Activated T-helper 17 cell treated with anti-CD3 and anti-CD28 coated beads, Interleukin-2, amount 50 U/mL, for 72 hours (primary cell): ENCODE data around the gene KIAA0319L. TPM values are rescaled to one million over a fixed set of nuclear protein-coding genes. Genes with fewer than 3 reads are reported as not detected.

Experiments used
- ATAC-seq: fragments of 150-1000 bp; cut with Tn5 transposase; replicated peaks from 2 replicates; pipeline ENCODE4 v1.10.0; 2021; ENCODE audit warnings: mild to moderate bottlenecking, moderate library complexity
- H3K27ac Mint-ChIP-seq: one replicate; pipeline ENCODE4 v1.8.0; 2022; ENCODE audit warnings: mixed read lengths
- H3K27me3 Mint-ChIP-seq: one replicate; pipeline ENCODE4 v1.8.0; 2022; ENCODE audit warnings: mixed read lengths
- H3K36me3 Mint-ChIP-seq: one replicate; pipeline ENCODE4 v1.8.0; 2022; ENCODE audit warnings: low read depth, mild to moderate bottlenecking, mixed read lengths
- H3K4me1 Mint-ChIP-seq: one replicate; pipeline ENCODE4 v1.8.0; 2022; ENCODE audit warnings: mixed read lengths
- H3K4me3 Mint-ChIP-seq: one replicate; pipeline ENCODE4 v1.8.0; 2022; ENCODE audit warnings: mild to moderate bottlenecking, mixed read lengths
- H3K9me3 Mint-ChIP-seq: one replicate; pipeline ENCODE4 v1.8.0; 2022; ENCODE audit warnings: mixed read lengths
- total RNA-seq, 2 donors: library from RNA; stranded (reverse); gene quantifications; one replicate each; pipeline ENCODE4 v1.2.3, GENCODE V29; 2022

KIAA0319L gene
- total RNA-seq, 2 donors from 2014 or later: 45.8 to 98.2 TPM

DNA sequence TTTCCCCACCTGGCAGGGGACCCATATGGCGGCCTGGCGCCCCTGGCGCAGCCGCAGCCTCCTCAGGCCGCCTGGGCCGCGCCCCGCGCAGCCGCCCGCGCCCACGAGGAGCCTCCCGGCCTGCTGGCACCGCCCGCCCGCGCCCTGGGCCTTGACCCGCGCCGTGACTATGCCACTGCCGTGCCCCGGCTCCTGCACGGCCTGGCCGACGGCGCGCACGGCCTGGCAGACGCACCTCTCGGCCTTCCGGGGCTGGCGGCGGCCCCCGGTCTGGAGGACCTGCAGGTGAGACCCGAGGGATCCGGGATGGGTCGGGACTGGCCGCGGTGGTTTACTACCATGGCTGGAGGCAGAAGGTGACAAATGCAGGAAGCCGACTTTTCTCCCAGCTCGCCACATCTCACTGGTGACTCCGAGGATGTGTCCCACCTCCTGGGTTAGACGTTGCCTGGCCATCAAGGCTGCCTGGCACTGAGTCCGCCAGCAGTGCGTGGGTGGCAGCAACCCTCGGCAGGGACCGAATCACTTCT lies 17.0 kb upstream of the KIAA0319L start:
- ATAC-seq: no peak

DNA sequence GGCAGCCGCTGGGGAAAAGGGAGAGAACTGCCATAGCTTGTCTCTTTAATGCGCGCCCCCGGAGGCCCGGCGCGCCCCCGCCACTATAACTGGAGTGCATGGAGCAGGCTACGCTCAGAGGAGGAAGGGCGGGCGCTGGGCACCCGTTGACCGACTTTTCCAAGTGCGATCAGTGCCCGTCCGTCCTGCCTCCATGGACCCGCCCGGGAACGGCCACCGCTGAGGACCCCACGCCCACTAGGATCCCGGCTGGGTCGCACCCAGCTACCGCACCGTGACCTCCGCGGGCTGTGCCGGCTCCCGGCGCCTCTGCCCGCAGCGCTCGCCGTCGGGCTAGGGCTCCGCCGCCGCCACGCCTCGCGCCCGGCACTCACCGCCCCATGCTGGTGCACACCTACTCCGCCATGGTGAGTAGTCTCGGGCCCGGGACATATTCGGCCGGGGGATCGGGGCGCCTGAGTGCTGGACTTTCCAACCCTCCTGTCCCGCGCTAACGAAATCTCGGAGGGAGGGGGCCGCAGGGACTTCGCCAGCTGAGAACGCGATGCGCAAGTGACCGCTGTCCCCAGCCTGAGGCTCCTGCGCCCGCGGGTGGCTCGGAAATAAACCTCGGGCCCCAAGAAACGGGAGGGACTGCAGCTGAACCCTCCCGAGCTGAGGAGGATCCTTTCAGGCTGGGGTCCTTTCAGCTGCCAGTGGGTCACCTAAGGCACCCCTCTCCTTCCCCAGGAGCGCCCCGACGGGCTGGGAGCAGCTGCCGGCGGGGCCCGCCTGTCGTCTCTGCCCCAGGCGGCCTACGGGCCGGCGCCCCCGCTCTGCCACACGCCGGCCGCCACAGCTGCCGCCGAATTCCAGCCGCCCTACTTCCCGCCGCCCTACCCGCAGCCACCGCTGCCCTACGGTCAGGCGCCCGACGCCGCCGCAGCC lies 16.3 kb upstream of the KIAA0319L start, which contains the start of gene TFAP2E:
TSS of gene TFAP2E (plus strand) at position 117 of the 927 bp plus-strand sequence. CDS start at position 381, 264 bp downstream.
- Mint-ChIP-seq H3K27me3 (no peaks in the 10 kb centered on the region), H3K27ac (no peak within 1 kb of the TSS), H3K9me3 (no peaks in the 10 kb centered on the region), H3K4me3 (no peak within 1 kb of the TSS), H3K36me3 (no peaks in the 10 kb centered on the region), H3K4me1 (peaks cover 13% of the 10 kb centered on the region)
- no peak for ATAC-seq

More for the DNA sequence above, 17.0 kb upstream of the KIAA0319L start:
- peaks cover 9% of the 10 kb centered on the region for H3K4me1 Mint-ChIP-seq
- no peaks in the 10 kb centered on the region for H3K9me3 Mint-ChIP-seq
- no peaks in the 10 kb centered on the region for H3K27me3 Mint-ChIP-seq
- H3K27ac Mint-ChIP-seq: no peak overlapping the region
- no peak overlapping the region for H3K4me3 Mint-ChIP-seq
- no peaks in the 10 kb centered on the region for H3K36me3 Mint-ChIP-seq

DNA sequence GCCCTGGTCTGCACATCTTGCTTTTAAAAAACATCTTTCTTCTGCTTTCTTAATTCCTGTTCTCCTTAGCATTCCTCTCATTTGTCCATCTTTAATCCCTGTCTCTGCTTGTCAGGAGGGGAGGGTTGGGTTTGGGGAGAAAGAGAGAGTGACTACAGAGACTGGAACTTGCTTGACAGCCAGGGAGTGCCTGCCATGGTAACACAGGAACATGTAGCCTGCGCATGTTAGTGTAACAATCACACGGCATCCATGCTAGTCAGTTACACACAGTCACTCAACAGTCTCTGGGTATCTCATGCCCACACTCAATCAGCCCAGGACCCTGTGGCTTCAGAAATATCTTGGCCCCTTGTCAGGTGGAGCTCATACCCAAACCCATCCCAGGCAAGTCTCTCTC lies 15.1 kb upstream of the KIAA0319L start:
- H3K27me3 Mint-ChIP-seq: no peaks in the 10 kb centered on the region
- no peak for ATAC-seq
- H3K4me1 Mint-ChIP-seq: peaks cover 4% of the 10 kb centered on the region
- no peaks in the 10 kb centered on the region for H3K9me3 Mint-ChIP-seq
- no peak overlapping the region for H3K27ac Mint-ChIP-seq
- H3K36me3 Mint-ChIP-seq: no peaks in the 10 kb centered on the region
- H3K4me3 Mint-ChIP-seq: no peak overlapping the region

DNA sequence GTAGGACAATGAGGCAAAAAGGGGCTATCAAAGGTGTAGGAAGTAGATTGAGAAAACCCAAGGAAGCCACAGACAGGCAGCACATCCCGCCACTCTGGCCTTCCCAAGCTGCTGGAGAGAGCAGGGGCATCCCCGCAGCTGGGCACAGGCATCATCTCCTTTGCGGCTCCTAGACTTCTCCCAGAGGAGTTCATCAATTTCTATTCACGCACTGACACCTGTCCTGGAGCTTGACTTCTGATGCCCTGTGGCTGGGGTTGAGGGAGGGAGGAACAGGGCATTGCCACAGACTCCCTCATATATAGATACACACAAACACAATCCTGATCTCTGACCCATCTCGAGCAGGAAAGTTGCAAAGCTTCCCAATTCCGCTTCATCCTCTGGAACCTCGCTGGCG lies 14.1 kb upstream of the KIAA0319L start:
- Mint-ChIP-seq H3K27ac (no peak overlapping the region), H3K4me1 (peaks cover 4% of the 10 kb centered on the region)

DNA sequence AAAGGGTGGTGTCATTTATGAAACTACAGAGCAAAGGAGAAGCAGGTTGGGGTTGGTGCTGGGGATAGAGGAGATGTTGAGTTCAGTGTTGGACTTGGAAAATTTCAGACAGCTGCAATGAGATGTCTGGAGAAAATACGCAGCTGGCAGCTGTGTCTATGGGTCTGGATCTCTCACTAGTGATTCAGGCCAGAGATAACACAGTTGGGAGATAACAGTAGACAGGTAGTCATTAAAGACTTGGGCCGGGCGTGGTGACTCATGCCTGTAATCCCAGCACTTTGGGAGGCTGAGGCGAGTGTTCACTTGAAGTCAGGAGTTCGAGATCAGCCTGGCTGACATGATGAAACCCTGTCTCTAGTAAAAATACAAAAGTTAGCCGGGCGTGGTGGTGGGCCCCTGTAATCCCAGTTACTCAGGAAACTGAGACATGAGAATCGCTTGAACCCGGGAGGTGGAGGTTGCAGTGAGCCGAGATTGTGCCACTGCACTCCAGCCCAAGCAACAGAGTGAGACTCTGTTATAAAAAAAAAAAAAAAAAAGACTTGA lies 13.5 kb upstream of the KIAA0319L start:
- peaks cover 4% of the 10 kb centered on the region for H3K4me1 Mint-ChIP-seq
- H3K36me3 Mint-ChIP-seq: peaks cover 12% of the 10 kb centered on the region
- H3K27ac Mint-ChIP-seq: no peak overlapping the region

More for the DNA sequence above, 14.1 kb upstream of the KIAA0319L start:
- no peaks in the 10 kb centered on the region for H3K9me3 Mint-ChIP-seq
- no peak overlapping the region for H3K4me3 Mint-ChIP-seq
- H3K27me3 Mint-ChIP-seq: no peaks in the 10 kb centered on the region
- ATAC-seq: no peak
- H3K36me3 Mint-ChIP-seq: peaks cover 10% of the 10 kb centered on the region

DNA sequence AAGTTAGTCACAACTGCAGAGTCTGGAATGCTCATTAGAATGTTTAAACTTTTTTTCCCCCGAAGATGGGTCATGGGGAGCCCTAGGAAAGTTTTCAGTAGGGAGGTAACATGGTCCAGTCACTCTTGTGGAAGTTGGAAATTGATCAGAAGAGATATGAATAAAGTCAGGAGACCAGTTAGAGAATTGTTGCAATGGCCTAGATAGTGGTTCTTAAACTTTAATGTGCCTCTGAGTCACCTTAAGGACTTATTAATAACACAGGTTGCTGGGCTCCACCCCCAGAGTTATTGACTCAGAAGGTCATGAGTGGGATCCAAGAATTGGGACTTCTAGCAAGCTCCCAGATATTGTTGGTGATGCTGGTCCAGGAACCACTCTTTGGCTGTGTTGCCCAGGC lies 12.7 kb upstream of the KIAA0319L start:
- no peak overlapping the region for H3K4me3 Mint-ChIP-seq
- H3K36me3 Mint-ChIP-seq: peaks cover 12% of the 10 kb centered on the region
- H3K9me3 Mint-ChIP-seq: no peaks in the 10 kb centered on the region
- H3K27me3 Mint-ChIP-seq: no peaks in the 10 kb centered on the region
- ATAC-seq: no peak
- no peak overlapping the region for H3K27ac Mint-ChIP-seq
- H3K4me1 Mint-ChIP-seq: peaks cover 4% of the 10 kb centered on the region

More for the DNA sequence above, 13.5 kb upstream of the KIAA0319L start:
- ATAC-seq: no peak
- no peak overlapping the region for H3K4me3 Mint-ChIP-seq
- no peaks in the 10 kb centered on the region for H3K27me3 Mint-ChIP-seq
- H3K9me3 Mint-ChIP-seq: no peaks in the 10 kb centered on the region

DNA sequence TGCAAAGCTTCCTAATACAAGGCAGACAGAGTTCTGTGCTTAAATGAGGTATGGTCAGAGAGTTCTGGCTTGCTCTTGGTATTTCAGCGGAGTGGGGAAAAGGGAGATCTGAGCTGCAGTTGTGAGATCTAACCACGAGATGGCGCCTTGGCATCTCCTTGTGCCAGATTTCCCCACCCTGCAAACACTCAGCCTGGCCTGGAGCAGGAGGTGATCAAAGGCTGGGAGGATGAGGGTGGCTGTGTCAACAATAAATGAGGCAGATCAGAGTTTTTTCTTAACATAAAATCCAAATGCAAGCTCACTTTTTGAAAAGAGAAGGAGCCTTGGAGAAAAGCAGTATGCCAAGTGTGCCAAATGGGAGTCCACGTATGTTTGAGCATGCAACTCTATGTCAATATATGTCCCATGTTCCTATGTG lies 11.8 kb upstream of the KIAA0319L start:
- peaks cover 12% of the 10 kb centered on the region for H3K4me1 Mint-ChIP-seq
- H3K27me3 Mint-ChIP-seq: no peaks in the 10 kb centered on the region
- H3K4me3 Mint-ChIP-seq: no peak overlapping the region
- no peak overlapping the region for H3K27ac Mint-ChIP-seq
- peaks cover 22% of the 10 kb centered on the region for H3K36me3 Mint-ChIP-seq
- peak; percentile 57 for ATAC-seq
- no peaks in the 10 kb centered on the region for H3K9me3 Mint-ChIP-seq

DNA sequence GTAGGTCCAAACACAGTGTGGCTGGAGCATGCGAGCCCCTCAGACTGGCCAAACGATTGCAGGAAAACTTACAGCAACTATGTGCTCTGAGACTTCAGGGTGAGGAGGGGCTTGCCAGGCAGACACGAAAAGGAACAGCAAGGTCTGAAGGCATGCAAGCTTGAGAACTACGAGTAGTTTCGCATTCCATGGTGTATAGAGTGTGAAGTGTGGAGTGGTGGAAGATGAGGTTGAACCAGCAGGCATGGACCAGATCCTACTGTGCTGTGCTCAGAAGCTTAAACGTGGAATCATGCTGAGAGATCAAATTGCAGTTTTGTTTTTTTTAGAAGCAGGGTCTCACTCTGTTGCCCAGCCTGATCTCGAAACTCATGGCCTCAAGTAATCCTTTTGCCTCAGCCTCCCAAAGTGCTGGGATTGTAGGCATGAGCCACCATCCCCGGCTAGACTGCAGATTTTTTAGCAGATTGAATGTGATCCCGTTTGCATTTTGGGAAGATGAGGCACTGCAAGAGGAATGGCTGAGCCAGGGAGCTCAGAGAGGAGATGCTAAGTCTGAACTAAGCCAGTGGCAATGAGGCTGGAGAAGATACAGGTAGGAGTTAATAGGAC lies 10.8 kb upstream of the KIAA0319L start:
- ATAC-seq: no peak
- H3K27ac Mint-ChIP-seq: peak overlapping the region; percentile 12
- H3K27me3 Mint-ChIP-seq: no peaks in the 10 kb centered on the region
- H3K9me3 Mint-ChIP-seq: no peaks in the 10 kb centered on the region
- H3K4me1 Mint-ChIP-seq: peaks cover 12% of the 10 kb centered on the region
- no peak overlapping the region for H3K4me3 Mint-ChIP-seq
- H3K36me3 Mint-ChIP-seq: peaks cover 31% of the 10 kb centered on the region

DNA sequence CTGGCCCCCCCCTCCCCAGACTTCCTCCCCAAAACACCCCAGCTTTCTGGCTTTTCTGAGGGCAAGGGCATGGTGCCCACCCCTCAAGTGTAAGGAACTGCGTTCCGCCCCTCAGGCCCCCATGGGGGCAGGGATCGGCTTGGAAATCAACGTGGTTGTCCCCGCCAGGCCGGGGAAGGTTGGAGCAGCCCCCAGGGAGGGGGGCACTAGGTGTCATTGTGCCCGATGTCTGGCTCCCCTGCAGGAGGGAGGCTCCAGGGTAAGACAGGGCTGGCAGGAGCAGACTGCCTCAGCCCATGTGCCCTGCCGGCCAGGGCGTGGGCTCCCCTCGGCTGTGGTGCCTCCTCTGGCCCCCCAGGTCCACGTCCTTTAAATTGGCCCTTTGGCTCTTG lies 8.5 kb upstream of the KIAA0319L start:
- no peak overlapping the region for H3K4me3 Mint-ChIP-seq
- H3K27me3 Mint-ChIP-seq: no peaks in the 10 kb centered on the region
- no peaks in the 10 kb centered on the region for H3K9me3 Mint-ChIP-seq
- peaks cover 52% of the 10 kb centered on the region for H3K36me3 Mint-ChIP-seq
- peaks cover 25% of the 10 kb centered on the region for H3K4me1 Mint-ChIP-seq
- H3K27ac Mint-ChIP-seq: no peak overlapping the region
- no peak for ATAC-seq

DNA sequence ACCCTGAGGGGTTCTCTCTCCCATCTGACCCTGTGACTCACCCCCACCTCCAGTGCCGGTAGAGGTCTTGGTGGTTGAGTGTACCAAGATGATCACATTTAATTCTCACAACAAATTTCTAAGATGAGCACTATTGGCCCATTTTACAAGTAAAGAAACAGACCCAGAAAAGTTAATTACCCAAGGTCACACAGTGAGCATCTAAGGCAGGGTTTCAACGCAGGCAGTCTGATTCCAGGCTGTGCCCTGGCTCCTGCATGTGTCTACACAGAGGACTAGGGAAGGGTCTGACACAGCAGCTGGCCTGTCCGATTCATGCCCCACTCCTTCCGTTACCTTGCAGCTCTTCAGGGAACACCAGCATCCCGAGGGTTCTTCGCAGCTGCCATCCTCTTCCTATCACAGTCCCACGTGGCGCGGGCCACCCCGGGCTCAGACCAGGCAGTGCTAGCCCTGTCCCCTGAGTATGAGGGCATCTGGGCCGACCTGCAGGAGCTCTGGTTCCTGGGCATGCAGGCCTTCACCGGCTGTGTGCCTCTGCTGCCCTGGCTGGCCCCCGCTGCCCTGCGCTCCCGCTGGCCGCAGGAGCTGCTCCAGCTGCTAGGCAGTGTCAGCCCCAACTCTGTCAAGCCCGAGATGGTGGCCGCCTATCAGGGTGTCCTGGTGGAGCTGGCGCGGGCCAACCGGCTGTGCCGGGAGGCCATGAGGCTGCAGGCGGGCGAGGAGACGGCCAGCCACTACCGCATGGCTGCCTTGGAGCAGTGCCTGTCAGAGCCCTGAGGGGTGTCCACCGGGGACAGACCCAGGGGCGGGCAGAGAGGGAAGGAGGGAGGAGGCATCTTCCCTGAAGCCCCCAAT lies 7.9 kb upstream of the KIAA0319L start:
- H3K36me3 Mint-ChIP-seq: peaks cover 52% of the 10 kb centered on the region
- no peaks in the 10 kb centered on the region for H3K27me3 Mint-ChIP-seq
- ATAC-seq: no peak
- peak overlapping the region; percentile 83 for H3K27ac Mint-ChIP-seq
- no peak overlapping the region for H3K4me3 Mint-ChIP-seq
- peaks cover 25% of the 10 kb centered on the region for H3K4me1 Mint-ChIP-seq
- H3K9me3 Mint-ChIP-seq: no peaks in the 10 kb centered on the region

DNA sequence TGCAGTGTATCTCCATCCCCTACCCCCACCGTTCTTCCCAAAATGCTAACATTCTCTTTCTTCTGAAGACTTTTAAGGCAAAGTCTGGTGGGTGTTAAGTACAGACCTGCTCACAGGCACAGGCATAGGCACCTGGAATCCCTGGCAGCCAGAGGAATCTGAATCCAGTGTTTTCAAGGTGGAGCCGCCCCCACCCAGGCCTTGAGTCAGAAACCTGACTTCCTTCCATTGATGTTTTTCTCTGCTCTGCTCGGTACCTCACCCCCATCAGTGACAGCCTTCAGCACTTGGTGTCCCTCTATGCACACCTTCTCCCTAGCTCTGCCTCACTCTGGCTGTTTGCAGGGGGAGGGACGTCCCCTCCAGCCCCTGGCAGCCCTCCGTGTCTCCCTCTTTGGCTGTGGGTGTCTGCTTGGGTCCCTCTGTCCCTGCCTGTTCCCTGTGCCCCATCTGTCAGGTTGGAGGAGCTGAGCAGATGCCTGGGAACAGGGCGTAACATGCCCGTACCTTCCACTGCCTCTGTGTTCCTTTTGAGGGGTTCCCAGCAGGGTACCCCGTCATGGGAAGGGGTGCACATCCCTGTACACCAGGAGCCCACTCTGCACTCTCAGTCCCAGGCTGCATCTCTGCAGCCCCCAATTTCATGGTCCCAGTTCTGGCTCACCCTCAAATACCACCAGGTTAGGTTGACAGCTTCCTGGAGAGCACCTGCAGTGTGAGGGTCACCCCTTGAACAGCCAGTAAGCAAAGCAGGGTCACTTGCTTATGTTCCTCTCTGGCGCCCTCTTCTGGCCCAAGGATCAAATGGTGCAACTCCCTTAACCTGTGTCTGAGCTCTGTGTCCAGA lies 7.1 kb upstream of the KIAA0319L start:
- ATAC-seq: peak; percentile 84
- H3K9me3 Mint-ChIP-seq: no peaks in the 10 kb centered on the region
- peaks cover 59% of the 10 kb centered on the region for H3K36me3 Mint-ChIP-seq
- H3K4me3 Mint-ChIP-seq: peak overlapping the region; percentile 36
- H3K4me1 Mint-ChIP-seq: peaks cover 32% of the 10 kb centered on the region
- peak overlapping the region; percentile 83 for H3K27ac Mint-ChIP-seq
- no peaks in the 10 kb centered on the region for H3K27me3 Mint-ChIP-seq

DNA sequence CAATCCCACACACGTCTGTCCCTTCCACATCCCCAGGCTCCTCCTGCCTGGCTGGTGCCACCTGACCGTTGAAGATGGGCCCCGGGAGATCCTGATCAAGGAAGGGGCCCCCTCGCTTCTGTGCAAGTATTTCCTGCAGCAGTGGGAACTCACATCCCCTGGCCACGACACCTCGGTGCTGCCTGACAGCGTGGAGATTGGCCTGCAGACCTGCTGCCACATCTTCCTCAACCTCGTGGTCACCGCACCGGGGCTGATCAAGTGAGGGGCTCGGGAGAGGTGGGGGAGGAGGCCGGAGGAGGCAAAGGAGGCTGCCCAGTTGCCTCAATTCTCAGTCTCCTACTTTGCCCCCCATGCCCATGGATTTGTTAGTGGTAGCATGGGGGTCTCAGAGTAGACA lies 6.0 kb upstream of the KIAA0319L start:
- Mint-ChIP-seq H3K4me1 (peaks cover 30% of the 10 kb centered on the region), H3K27ac (peak overlapping the region; percentile 83), H3K27me3 (no peaks in the 10 kb centered on the region), H3K4me3 (no peak overlapping the region), H3K9me3 (no peaks in the 10 kb centered on the region), H3K36me3 (peaks cover 66% of the 10 kb centered on the region)
- ATAC-seq: no peak

DNA sequence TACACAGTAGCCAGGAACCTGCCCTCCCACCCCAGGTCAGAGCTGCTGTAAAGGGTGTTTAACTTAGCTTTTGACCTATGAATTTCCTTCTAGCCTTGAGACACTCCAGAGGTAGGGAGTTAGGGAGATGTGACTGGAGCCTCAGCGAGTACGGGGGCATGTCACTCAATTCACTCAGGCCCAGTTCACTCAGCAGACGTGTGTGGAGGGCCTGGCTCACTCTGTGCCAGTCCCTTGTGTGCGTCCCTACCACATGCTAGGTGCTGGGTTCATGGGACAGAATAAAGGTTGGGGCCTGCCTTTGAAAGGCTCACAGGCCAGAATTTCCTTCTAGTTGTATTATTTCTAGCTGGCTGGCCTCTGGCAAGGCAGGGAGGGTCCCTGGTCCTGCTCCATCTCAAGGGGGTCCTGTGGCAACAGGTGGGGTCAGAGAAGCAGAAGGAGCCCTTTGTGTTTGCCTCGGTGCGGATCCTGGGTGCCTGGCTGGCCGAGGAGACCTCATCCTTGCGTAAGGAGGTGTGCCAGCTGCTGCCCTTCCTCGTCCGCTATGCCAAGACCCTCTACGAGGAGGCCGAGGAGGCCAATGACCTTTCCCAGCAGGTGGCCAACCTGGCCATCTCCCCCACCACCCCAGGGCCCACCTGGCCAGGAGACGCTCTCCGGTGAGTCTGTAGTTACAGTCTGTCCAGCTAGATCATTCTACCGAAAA lies 4.9 kb upstream of the KIAA0319L start:
- Mint-ChIP-seq H3K4me1 (peaks cover 30% of the 10 kb centered on the region), H3K4me3 (peak overlapping the region; percentile 43), H3K27ac (peak overlapping the region; percentile 50), H3K36me3 (peaks cover 73% of the 10 kb centered on the region), H3K9me3 (no peaks in the 10 kb centered on the region), H3K27me3 (no peaks in the 10 kb centered on the region)
- ATAC-seq: no peak
